GM23338 (cell line): Measurements from ENCODE around the gene ADORA3.

Experiments
- CTCF ChIP-seq, 2 experiments: fragments of 200-600 bp in 1 of 2; sonication (generic) in 1 of 2; conservative IDR thresholded peaks; 2 replicates each; pipeline versions ENCODE4 v1.5.1 to v1.6.1; 2016 to 2017; ENCODE audit warnings: antibody characterized with exemption in 2 of 2, low read depth in 2 of 2, mild to moderate bottlenecking in 2 of 2, moderate library complexity in 1 of 2
- EZH2 ChIP-seq: fragments of 200-600 bp; sonication (generic); IDR thresholded peaks from one replicate; pipeline ENCODE4 v1.8.0; 2017; ENCODE audit warnings: antibody characterized with exemption, mild to moderate bottlenecking, low read depth; ENCODE audit not compliant: unreplicated experiment

- no peak for TF ChIP-seq EZH2
- TF ChIP-seq CTCF (conservative IDR thresholded peaks at IDR 0.05; ENCODE audit: low read depth in 2 of 2) = no peak
Measured at GRCh38 chr1:111489604-111490003, 13.8 kb downstream of the ADORA3 start.
